Stimulated activated CD8-positive, alpha-beta memory T cell treated with anti-CD3 and anti-CD28 coated beads, Interleukin-7, amount 100 ng/mL, for 1 hour (primary cell): Measurements from ENCODE around the gene KRTAP12-4.
"Not testable (repeated sequence)": the region's sequence is repeated elsewhere in the genome, so short reads cannot be mapped to it uniquely, and the experiment has no call there.

Experiments used
- DNase-seq, 2 donors: peaks; one replicate each; pipeline ENCODE4 v3.0.0-alpha.2; 2020; ENCODE audit warnings: low read depth in 2 of 2

Gene KRTAP12-4

GRCh38 chr21:44686843-44687561 is 32.5 kb upstream of the KRTAP12-4 start:
- DNase-seq: no peak

- DNase-seq: no peak
These were observed 31.7 kb upstream of the KRTAP12-4 start for GRCh38 chr21:44686000-44686781.

- DNase-seq: not testable (repeated sequence)
These were observed 30.6 kb upstream of the KRTAP12-4 start for GRCh38 chr21:44685050-44685449.

DNA sequence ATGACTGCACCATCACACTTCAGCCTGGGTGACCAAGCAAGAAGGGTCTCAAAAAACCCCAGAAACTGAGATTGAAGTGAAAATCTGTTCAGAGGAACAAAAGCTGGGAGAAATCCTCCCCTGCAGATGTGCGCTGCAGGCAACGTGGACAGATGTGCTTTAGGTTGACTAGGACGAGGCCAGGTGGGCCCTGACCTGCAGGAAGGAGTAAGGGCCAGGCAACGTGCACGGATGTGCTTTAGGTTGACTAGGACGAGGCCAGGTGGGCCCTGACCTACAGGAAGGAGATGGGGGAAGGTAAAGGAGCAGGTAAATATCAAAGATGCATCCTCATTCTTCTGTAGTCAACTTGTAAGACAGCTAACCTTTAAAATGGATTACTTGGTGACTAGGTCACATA is 30.0 kb upstream of the KRTAP12-4 start:
- DNase-seq: no peak

DNA sequence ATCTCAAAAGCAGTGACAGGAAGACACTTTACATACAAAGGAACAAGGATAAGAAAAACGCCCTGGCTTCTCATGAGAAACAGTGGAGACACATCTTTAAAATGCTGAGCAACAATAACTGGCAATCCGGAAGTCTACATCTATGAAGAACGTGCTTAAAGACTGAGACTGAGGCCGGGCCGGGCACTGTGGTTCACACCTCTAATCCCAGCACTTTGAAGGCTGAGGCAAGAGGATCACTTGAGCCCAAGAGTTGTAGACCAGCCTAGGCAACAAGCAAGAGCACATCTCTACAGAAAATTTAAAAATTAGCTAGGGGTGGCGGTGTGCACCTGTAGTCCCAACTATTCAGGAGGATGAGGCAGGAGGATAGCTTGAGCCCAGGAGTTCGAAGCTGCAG is 29.6 kb upstream of the KRTAP12-4 start:
- no peak for DNase-seq

GRCh38 chr21:44682580-44683151 is 28.2 kb upstream of the KRTAP12-4 start:
- no peak for DNase-seq

GRCh38 chr21:44681861-44682579 is 27.6 kb upstream of the KRTAP12-4 start, which contains the start of gene KRTAP12-1:
TSS of gene KRTAP12-1 (minus strand) at chr21:44682163. CDS start at chr21:44682123, 40 bp downstream.
- DNase-seq: no peak

GRCh38 chr21:44681152-44681551 is 26.7 kb upstream of the KRTAP12-4 start:
- no peak for DNase-seq

DNA sequence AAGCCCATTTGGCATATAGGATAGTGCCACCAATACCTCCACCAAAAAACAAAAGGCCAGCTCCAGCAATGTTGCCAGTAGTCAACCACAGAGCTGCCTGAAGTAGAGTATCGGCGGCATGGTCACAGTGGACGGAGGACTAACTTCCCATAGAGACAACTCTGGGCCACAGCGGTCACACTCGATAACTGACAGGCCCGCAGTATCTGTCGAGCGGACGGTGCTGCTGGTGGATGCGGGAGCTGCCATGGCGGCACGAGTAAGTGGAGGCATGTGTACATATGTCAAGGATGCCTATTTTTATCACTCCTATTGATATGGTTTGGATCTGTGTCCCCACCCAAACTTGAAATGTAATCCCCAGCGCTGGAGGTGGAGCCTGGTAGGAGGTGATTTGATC is 23.4 kb upstream of the KRTAP12-4 start:
- DNase-seq: no peak

- DNase-seq: no peak
These were observed 17.5 kb upstream of the KRTAP12-4 start for GRCh38 chr21:44671911-44672310.

- no peak for DNase-seq
These were observed 16.4 kb upstream of the KRTAP12-4 start for GRCh38 chr21:44670642-44671432.

DNA sequence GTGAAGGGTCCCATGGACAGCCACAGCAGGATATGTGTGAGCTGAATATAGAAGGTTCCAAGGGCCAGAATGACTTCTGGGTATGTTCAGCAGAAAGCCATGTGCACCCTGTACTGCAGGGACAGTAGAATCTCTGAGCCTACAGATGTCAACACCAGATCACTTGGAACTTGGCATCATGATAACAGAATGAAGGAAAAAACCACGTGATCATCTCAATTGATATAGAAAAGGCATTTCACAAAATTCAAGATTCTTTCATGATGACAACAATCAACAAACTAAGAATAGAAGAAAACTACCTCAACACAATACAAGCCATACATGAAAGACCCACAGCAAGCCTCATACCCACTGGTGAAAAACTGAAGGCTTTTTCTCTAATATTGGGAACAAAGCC is 13.2 kb upstream of the KRTAP12-4 start:
- DNase-seq: no peak

DNA sequence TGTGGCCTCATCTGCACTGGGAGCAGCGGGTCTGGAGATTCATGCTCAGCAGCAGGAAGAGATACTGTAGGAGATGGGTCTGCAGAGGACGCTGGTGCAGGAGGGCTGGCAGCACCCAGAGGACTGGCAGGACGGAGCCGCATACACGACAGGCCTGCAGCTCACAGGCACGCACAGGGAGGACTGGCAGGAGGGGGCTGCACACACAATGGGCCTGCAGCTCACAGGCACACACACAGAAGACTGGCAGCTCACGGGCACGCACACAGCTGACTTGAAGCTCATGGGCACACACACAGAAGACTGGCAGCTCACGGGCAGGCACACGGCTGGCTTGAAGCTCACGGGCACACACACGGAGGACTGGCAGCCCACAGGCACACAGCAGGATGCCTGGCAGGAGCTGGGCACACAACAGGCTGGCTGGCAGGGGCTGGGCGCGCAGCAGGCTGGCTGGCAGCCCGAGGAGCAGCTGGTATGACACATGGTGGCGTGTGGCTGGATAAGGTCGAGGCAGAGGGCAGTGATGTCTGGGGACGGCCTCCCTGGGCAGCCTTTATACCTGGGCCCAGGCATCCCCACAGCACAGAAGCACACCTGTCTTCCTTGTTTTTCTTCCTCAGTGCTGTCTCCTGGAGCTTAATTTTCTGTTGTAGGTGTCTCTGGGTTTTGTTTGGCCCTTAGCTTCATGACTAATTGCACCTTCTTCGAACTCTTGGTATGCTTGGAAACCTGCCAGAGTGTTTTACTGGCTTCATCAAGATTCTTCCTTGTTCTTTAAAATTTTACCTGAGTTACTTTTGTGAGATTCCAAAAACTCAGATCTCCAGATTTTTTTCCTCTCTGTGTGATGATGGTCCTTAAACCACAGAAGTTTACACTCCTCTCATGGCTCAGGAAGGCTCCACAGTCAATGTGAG is 12.2 kb upstream of the KRTAP12-4 start, which contains the start of gene KRTAP12-2:
TSS of gene KRTAP12-2 (minus strand) at position 527 of the 920 bp plus-strand sequence. CDS start at position 486, 41 bp downstream.
- DNase-seq: no peak

GRCh38 chr21:44664691-44665090 is 10.2 kb upstream of the KRTAP12-4 start:
- DNase-seq: no peak

GRCh38 chr21:44661567-44661966 is 7.1 kb upstream of the KRTAP12-4 start:
- not testable (repeated sequence) for DNase-seq

DNA sequence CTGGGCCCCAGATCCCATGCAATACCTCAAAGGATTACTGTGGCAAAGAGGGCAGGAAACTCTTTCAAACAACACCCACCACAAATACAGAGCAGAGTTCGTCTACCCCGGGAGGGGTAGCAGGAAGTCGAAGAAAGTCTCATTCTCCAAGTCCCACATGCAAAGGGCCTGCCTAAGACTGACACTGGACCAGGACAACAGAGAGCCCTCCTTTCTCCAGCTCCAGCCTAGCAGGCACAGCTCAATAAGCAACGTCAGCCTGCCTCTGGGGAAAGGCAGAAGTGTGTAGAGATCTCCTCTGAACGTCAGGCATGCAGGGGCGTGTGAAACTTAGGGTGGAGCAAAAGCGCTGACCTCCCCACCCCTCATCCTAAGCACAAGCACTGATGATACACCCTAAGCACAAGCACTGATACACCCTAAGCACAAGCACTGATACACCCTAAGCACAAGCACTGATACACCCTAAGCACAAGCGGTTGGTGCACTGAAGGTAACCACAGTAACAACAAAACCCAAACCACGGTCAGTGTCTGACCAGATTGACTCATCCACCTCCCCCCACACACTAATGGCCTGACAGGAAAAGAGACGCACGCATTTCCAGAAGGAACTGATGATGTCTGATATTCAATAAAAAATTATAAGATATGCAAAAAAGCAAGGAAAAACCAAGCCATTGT is 4.6 kb upstream of the KRTAP12-4 start:
- no peak for DNase-seq

DNA sequence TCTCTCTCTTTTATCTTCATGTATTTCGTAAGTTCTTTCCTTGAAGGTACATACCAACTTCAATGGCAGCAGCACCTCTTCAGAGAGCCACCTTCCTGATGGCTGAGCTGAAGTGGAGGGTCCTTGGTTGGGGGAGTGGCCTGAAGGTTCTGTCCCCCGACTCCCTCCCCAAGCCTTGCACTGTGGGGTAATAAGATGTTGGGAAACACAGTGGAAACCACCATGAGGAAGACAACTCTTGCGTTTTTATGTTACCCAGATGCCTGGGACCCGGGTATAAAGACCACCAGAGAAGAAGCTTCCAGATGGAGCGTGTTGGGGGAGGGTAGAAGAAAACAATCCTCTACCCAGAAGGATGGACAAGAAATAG is 4.1 kb upstream of the KRTAP12-4 start:
- DNase-seq: no peak

GRCh38 chr21:44657635-44658540 is 3.4 kb upstream of the KRTAP12-4 start, which contains the start of gene KRTAP12-3:
TSS of gene KRTAP12-3 (plus strand) at chr21:44657932. CDS start at chr21:44657980, 48 bp downstream.
- DNase-seq: peak in 1 of 2 donors; percentile 8
